Right lobe of liver (tissue), 6 donors: ENCODE measurements around the gene TMC2. TPM values are rescaled to one million over a fixed set of nuclear protein-coding genes. Genes with fewer than 3 reads are reported as not detected.
"Not testable (repeated sequence)": the region's sequence is repeated elsewhere in the genome, so short reads cannot be mapped to it uniquely, and the experiment has no call there.

Source experiments
- ATAC-seq, 4 donors: fragments of 200-7000 bp; cut with Tn5 transposase; one replicate each; pipeline ENCODE4 v1.9.1; 2020; ENCODE audit warnings: mild to moderate bottlenecking in 4 of 4, moderate library complexity in 4 of 4
- DNase-seq, 3 donors: peaks; one replicate each; pipeline ENCODE4 v3.0.0-alpha.2; 2020
- H3K27ac ChIP-seq, 3 donors: fragments of 200-600 bp; one replicate each; pipeline ENCODE4 v1.8.0; 2022
- H3K27me3 ChIP-seq, 2 donors: fragments of 200-600 bp; one replicate each; pipeline ENCODE4 v1.8.0; 2022
- H3K36me3 ChIP-seq, 4 donors: fragments of 200-600 bp; sonication (generic) in 1 of 4; one replicate each; pipeline versions ENCODE4 v1.5.1 to v1.8.0; 2017 to 2022; ENCODE audit warnings: control low read depth in 1 of 4
- H3K4me1 ChIP-seq, 4 donors: fragments of 200-600 bp; sonication (generic) in 1 of 4; one replicate each; pipeline versions ENCODE4 v1.5.1 to v1.8.0; 2017 to 2022; ENCODE audit warnings: control low read depth in 1 of 4
- H3K4me3 ChIP-seq, 3 donors: fragments of 200-600 bp; one replicate each; pipeline ENCODE4 v1.8.0; 2022
- H3K9me3 ChIP-seq, 4 donors: fragments of 200-600 bp; sonication (generic) in 1 of 4; one replicate each; pipeline versions ENCODE4 v1.5.1 to v1.8.0; 2017 to 2022; ENCODE audit warnings: control low read depth in 1 of 4
- CTCF ChIP-seq, 4 donors: fragments of 200-600 bp in 3 of 4; fragments of 450-650 bp in 1 of 4; IDR thresholded peaks; one replicate each; pipeline versions ENCODE4 v1.5.1 to v1.8.0; 2016 to 2022; ENCODE audit warnings: antibody characterized with exemption in 4 of 4, mild to moderate bottlenecking in 2 of 4
- POLR2A ChIP-seq: fragments of 450-650 bp; IDR thresholded peaks from one replicate; pipeline ENCODE4 v1.6.1; 2017; ENCODE audit warnings: antibody characterized with exemption, mild to moderate bottlenecking
- WGBS: methylation state at CpG from one replicate; pipeline ENCODE4 v1.1.6; 2018; ENCODE audit warnings: low coverage, low lambda C conversion rate; ENCODE audit not compliant: insufficient coverage; ENCODE audit errors: missing lambda C conversion rate; 5-methylcytosine and 5-hydroxymethylcytosine counted together
- intact Hi-C, 2 donors: fragments of 100-400 bp; cut with DNase I; formaldehyde crosslinking; loops; one replicate each; pipeline versions ENCODE4 v1.11.2 to v1.14.1; 2022
- total RNA-seq, 6 experiments: library from RNA; depleted of rRNA in 2 of 6; stranded (reverse); fragments of >200 nt in 2 of 6; fragmentation: NEBNext Ultra II Directional in 3 of 6; extraction: Animal tissue kit (Norgen Biotek cat#: 25700) in 3 of 6; gene quantifications; one replicate each; pipeline versions ENCODE4 v1.1.0 to v1.2.4, GENCODE V29; 2016 to 2023
- donor health status: DM: no; HTN: yes; CAD: no.
- donor health status: DM: no; HTN: no; CAD: no.
- donor health status: DM: no; HTN: no; CAD: no.
- donor health status: DM: no; HTN: yes; CAD: no.
- donor health status: DM: no; HTN: yes; CAD: no.

Gene TMC2
- total RNA-seq, 6 experiments from 2014 or later = not detected

DNA sequence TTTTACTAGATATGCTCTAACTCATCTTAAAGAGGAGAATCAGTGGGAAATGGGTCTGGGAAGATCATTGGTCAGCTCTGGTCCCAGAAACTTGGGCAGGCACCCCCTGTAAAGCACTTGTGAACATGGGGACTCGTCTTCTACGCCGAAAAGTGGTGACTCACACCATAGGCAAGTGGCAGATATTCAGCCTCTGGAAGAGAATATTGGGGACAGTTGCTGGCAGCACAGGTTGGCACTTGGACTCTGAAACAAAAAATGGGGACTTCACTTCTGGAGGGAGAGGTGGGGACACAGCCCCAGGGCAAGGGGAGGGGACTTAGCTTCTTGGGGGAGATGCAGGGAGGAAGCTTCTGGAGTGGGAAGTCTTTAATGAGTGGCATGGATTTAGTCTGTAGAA lies 15.8 kb upstream of the TMC2 start:
- Histone ChIP-seq H3K4me3 (no peak overlapping the region), H3K36me3 (no peaks in the 10 kb centered on the region), H3K4me1 (no peaks in the 10 kb centered on the region), H3K9me3 (no peaks in the 10 kb centered on the region), H3K27ac (no peak overlapping the region), H3K27me3 (no peaks in the 10 kb centered on the region)
- 90% methylated on average over 3 of the region's 3 CpGs for WGBS
- no peak for ATAC-seq
- DNase-seq = no peak
- no peak for TF ChIP-seq CTCF (IDR thresholded peaks at IDR 0.05)
- TF ChIP-seq POLR2A = no peak
- intact Hi-C loops = no loop called here

DNA sequence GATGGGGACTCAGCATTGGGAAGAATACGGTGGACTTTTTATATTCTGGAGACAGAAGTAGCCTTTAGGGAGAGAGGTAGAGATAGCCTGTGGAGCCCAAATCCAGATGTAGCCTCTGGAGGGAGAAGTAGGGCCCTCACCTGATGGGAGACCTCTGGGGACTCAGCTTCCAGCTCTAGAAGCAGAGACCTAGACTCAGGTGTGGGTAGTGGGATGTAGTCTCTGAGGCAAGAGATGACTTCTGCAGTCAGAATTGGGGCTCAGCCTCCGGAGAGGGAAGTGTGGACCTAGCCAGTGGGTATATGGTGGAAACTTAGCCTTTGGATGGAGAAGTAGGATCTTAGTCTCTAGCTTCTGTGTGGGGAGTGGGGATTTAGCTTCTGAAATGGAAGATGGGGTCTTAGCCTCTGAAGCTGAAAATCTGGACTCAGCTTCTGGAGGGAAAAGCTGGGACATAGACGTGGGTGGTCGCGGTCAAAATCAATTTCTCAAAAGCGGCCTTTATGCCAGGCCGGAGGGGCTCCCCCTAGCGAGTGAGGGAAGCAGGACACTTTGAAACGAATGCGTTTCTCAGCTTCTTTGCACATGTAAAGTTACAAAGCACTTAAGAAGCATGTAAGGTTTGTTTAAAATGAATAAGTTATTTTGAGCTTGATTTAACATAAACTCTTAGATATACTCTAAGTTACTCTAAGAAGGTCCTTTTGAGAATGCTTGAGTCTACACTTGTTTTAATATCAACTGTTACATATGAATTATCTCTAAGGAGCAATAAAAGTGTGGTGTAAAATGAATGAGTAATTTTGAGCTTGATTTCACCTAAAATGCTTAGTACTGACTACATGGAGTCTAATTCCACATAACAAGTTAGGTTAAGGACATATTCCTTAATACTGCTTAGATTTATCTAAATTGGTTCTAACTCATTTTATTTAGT lies 14.7 kb upstream of the TMC2 start:
- no peak for DNase-seq
- 11% methylated on average over 9 of the region's 10 CpGs for WGBS

GRCh38 chr20:2522826-2523429 lies 13.4 kb upstream of the TMC2 start:
- H3K4me1 ChIP-seq, intact Hi-C loops, DNase-seq, ATAC-seq, H3K27ac ChIP-seq, H3K9me3 ChIP-seq, H3K27me3 ChIP-seq, H3K36me3 ChIP-seq, H3K4me3 ChIP-seq: not testable (repeated sequence)
- WGBS = 72% methylated on average over 4 of the region's 5 CpGs

More for the DNA sequence above, 14.7 kb upstream of the TMC2 start:
- peak in 1 of 4 donors; percentile 22 for ATAC-seq
- no peaks in the 10 kb centered on the region for H3K9me3 ChIP-seq
- H3K4me1 ChIP-seq = no peaks in the 10 kb centered on the region
- TF ChIP-seq POLR2A (no peak), CTCF (IDR thresholded peaks at IDR 0.05) (peak; percentile 41 to 90 (median 88))
- H3K27ac ChIP-seq = no peak overlapping the region
- intact Hi-C loops = no loop called here
- H3K27me3 ChIP-seq = no peaks in the 10 kb centered on the region
- no peak overlapping the region for H3K4me3 ChIP-seq
- no peaks in the 10 kb centered on the region for H3K36me3 ChIP-seq

GRCh38 chr20:2523919-2524708 lies 12.3 kb upstream of the TMC2 start:
- ATAC-seq (peak; percentile 84 to 92 (median 88)), DNase-seq (peak; percentile 90 to 91 (median 90))
- Histone ChIP-seq H3K9me3 (no peaks in the 10 kb centered on the region), H3K4me1 (no peaks in the 10 kb centered on the region), H3K36me3 (no peaks in the 10 kb centered on the region), H3K4me3 (peak overlapping the region; percentile 73 to 85 (median 74)), H3K27me3 (no peaks in the 10 kb centered on the region), H3K27ac (peak overlapping the region; percentile 69 to 91 (median 77))
- TF ChIP-seq POLR2A (peak; percentile 50), CTCF (IDR thresholded peaks at IDR 0.05) (peak; percentile 88 to 98 (median 96))
- WGBS = 28% methylated on average over 9 of the region's 26 CpGs
- intact Hi-C loops = no loop called here
